GM23338 (cell line): ENCODE results near the gene MTCL1. TPM values are rescaled to one million over a fixed set of nuclear protein-coding genes. Genes with fewer than 3 reads are reported as not detected.

Source experiments
- ATAC-seq: fragments of 200-7000 bp; cut with Tn5 transposase; 3 replicates; pipeline ENCODE4 v1.9.1; 2020
- DNase-seq: peaks from one replicate; pipeline ENCODE4 v3.0.0-alpha.2; 2015; ENCODE audit warnings: low spot score
- H2AFZ ChIP-seq: fragments of 200-600 bp; sonication (generic); 2 replicates; pipeline ENCODE4 v1.8.0; 2016; ENCODE audit warnings: antibody characterized with exemption, mild to moderate bottlenecking, moderate library complexity
- H3F3A ChIP-seq: fragments of 200-600 bp; sonication (generic); replicated peaks from 2 replicates; pipeline ENCODE4 v1.8.0; 2017; ENCODE audit warnings: antibody characterized with exemption, mixed run types, low read depth
- H3K27ac ChIP-seq: fragments of 200-600 bp; sonication (generic); 2 replicates; pipeline ENCODE4 v1.6.1; 2016; ENCODE audit warnings: low read depth
- H3K27me3 ChIP-seq: fragments of 200-600 bp; sonication (generic); 2 replicates; pipeline ENCODE4 v1.8.0; 2016; ENCODE audit warnings: mild to moderate bottlenecking, mixed run types, moderate library complexity; ENCODE audit not compliant: insufficient read depth
- H3K36me3 ChIP-seq: fragments of 200-600 bp; sonication (generic); 2 replicates; pipeline ENCODE4 v1.8.0; 2016; ENCODE audit warnings: mild to moderate bottlenecking; ENCODE audit not compliant: insufficient read depth
- H3K4me1 ChIP-seq: fragments of 200-600 bp; sonication (generic); 2 replicates; pipeline ENCODE4 v1.8.0; 2016; ENCODE audit warnings: mild to moderate bottlenecking, moderate library complexity; ENCODE audit not compliant: insufficient read depth
- H3K4me2 ChIP-seq: fragments of 200-600 bp; sonication (generic); 2 replicates; pipeline ENCODE4 v1.7.1; 2017; ENCODE audit warnings: mixed run types
- H3K4me3 ChIP-seq: fragments of 200-600 bp; sonication (generic); 2 replicates; pipeline ENCODE4 v1.6.1; 2016; ENCODE audit warnings: mixed run types
- H3K79me2 ChIP-seq: fragments of 200-600 bp; sonication (generic); replicated peaks from 2 replicates; pipeline ENCODE4 v1.8.0; 2017; ENCODE audit warnings: mild to moderate bottlenecking; ENCODE audit not compliant: insufficient read depth
- H3K9me2 ChIP-seq: fragments of 200-600 bp; sonication (generic); 2 replicates; pipeline ENCODE4 v1.8.0; 2017; ENCODE audit not compliant: insufficient read depth
- H4K20me1 ChIP-seq: fragments of 200-600 bp; sonication (generic); replicated peaks from 2 replicates; pipeline ENCODE4 v1.8.0; 2017; ENCODE audit warnings: mild to moderate bottlenecking; ENCODE audit not compliant: insufficient read depth
- H3K27ac Mint-ChIP-seq: 2 replicates; pipeline ENCODE4 v1.8.0; 2020; ENCODE audit warnings: inconsistent platforms, mild to moderate bottlenecking, moderate library complexity, mixed read lengths
- H3K27me3 Mint-ChIP-seq: 3 replicates; pipeline ENCODE4 v1.8.0; 2022; ENCODE audit warnings: low read depth, mild to moderate bottlenecking, moderate library complexity, mixed read lengths, inconsistent platforms; ENCODE audit not compliant: insufficient read depth, poor library complexity
- H3K36me3 Mint-ChIP-seq: 3 replicates; pipeline ENCODE4 v1.8.0; 2021; ENCODE audit warnings: low read depth, mild to moderate bottlenecking, inconsistent platforms, moderate library complexity, mixed read lengths
- H3K4me1 Mint-ChIP-seq: 3 replicates; pipeline ENCODE4 v1.8.0; 2020; ENCODE audit warnings: mild to moderate bottlenecking, inconsistent platforms, mixed read lengths
- H3K4me3 Mint-ChIP-seq: 3 replicates; pipeline ENCODE4 v1.8.0; 2021; ENCODE audit warnings: moderate library complexity, mild to moderate bottlenecking, inconsistent platforms, mixed read lengths
- H3K9me3 Mint-ChIP-seq: 3 replicates; pipeline ENCODE4 v1.8.0; 2020; ENCODE audit warnings: moderate library complexity, mild to moderate bottlenecking, inconsistent platforms, mixed read lengths
- CREB1 ChIP-seq: fragments of 250-450 bp; sonication (Bioruptor Pico); IDR thresholded peaks from 2 replicates; pipeline ENCODE4 v1.5.0; 2020; ENCODE audit warnings: low read depth, mild to moderate bottlenecking, moderate library complexity
- ETS1 ChIP-seq: IDR thresholded peaks from 2 replicates; pipeline ENCODE4 v1.6.1; 2016; ENCODE audit warnings: antibody characterized with exemption
- POLR2AphosphoS5 ChIP-seq: IDR thresholded peaks from 2 replicates; pipeline ENCODE4 v1.6.1; 2016; ENCODE audit warnings: antibody characterized with exemption, low read depth
- STAT1 ChIP-seq: IDR thresholded peaks from one replicate; pipeline ENCODE4 v1.6.1; 2016; ENCODE audit warnings: antibody characterized with exemption; ENCODE audit not compliant: unreplicated experiment
- ZNF462 ChIP-seq: fragments of 250-450 bp; sonication (Bioruptor Pico); IDR thresholded peaks from 2 replicates; pipeline ENCODE4 v1.5.0; 2020; ENCODE audit warnings: mild to moderate bottlenecking, moderate library complexity
- polyA plus RNA-seq: library from polyadenylated mRNA; unstranded; fragments of >200 nt; fragmentation: Nextera tagmentation; extraction: Ambion mirVana; gene quantifications from 2 replicates; pipeline ENCODE4 v1.2.1, GENCODE V29; 2016
- total RNA-seq: library from RNA; depleted of rRNA; stranded (reverse); fragments of >200 nt; shearing (Covaris generic); gene quantifications from 2 replicates; pipeline ENCODE4 v1.2.3, GENCODE V29; 2014

MTCL1 gene
- total and polyA plus RNA-seq, 2 experiments from 2014 or later: 14.4 to 45.0 TPM

GRCh38 chr18:8732442-8733360 lies 27.3 kb downstream of the MTCL1 start (continued):
- TF ChIP-seq ZNF462 (no peak), ETS1 (no peak), POLR2AphosphoS5 (no peak)

- Histone ChIP-seq H4K20me1 (no peaks in the 10 kb centered on the region; the same call in 1 of the 2 replicates), H3K27ac (no peak overlapping the region), H3K4me2 (no peak overlapping the region), H3K27me3 (no peaks in the 10 kb centered on the region), H3K4me1 (peaks cover 14% of the 10 kb centered on the region), H2AFZ (no peak overlapping the region), H3K4me3 (no peak overlapping the region), H3K9me2 (no peaks in the 10 kb centered on the region), H3F3A (no peaks in the 10 kb centered on the region), H3K36me3 (no peaks in the 10 kb centered on the region; the same call in 1 of the 2 replicates), H3K79me2 (peaks cover 20% of the 10 kb centered on the region; the same call in 1 of the 2 replicates)
- Mint-ChIP-seq H3K4me1 (peaks cover 24% of the 10 kb centered on the region), H3K27ac (no peak overlapping the region), H3K36me3 (peaks cover 37% of the 10 kb centered on the region), H3K9me3 (no peaks in the 10 kb centered on the region), H3K4me3 (no peak overlapping the region), H3K27me3 (peaks cover 1% of the 10 kb centered on the region)
- TF ChIP-seq CREB1 (CRISPR knock-in tag): no peak
- no peak for TF ChIP-seq STAT1
- DNase-seq: no peak
- ATAC-seq: no peak
Observed at GRCh38 chr18:8734496-8734895, 29.1 kb downstream of the MTCL1 start.
